Measurements from ENCODE around the gene ASIC2. TPM values are rescaled to one million over a fixed set of nuclear protein-coding genes. Genes with fewer than 3 reads are reported as not detected.

Gene ASIC2
- total and polyA plus RNA-seq, 2 donors (not counting 1 experiment from before 2014, with no cell fraction given), result not detected

- POLR2A ChIA-PET, result no interaction called here
- no peak overlapping the region for H3K27ac ChIP-seq (ENCODE audit: low read length in 2 of 2)
- WGBS (ENCODE audit: insufficient coverage), result 91% methylated on average over 6 of the region's 11 CpGs
- H3K4me3 ChIP-seq (ENCODE audit: control extremely low read depth in 1 of 5, extremely low read depth in 1 of 5, insufficient read depth in 1 of 5, low read depth in 2 of 5, low read length in 4 of 5), result no peak overlapping the region
- CTCF ChIA-PET, result no interaction called here
- Mint-ChIP-seq H3K9me3 (ENCODE audit: insufficient read depth) (no peaks in the 10 kb centered on the region), H3K4me3 (no peak overlapping the region), H3K4me1 (no peaks in the 10 kb centered on the region), H3K27me3 (peaks cover 24% of the 10 kb centered on the region), H3K27ac (no peak overlapping the region)
- H4K20me1 ChIP-seq (ENCODE audit: control insufficient read depth, insufficient read depth, low read length, poor library complexity, severe bottlenecking), result no peaks in the 10 kb centered on the region
- no peak for TF ChIP-seq EZH2 (IDR thresholded peaks at IDR 0.05; ENCODE audit: borderline replicate concordance, insufficient read depth, low read depth, low read length, poor library complexity, severe bottlenecking)
- TF ChIP-seq CTCF (IDR thresholded peaks at IDR 0.05), result no peak
- DNase-seq (no peak), ATAC-seq (ENCODE audit: low read depth) (no peak)
- H3K79me2 ChIP-seq (ENCODE audit: control insufficient read depth, insufficient read depth, low read length), result no peaks in the 10 kb centered on the region
- H3K36me3 ChIP-seq (replicated peaks in 1 of 2; ENCODE audit: control extremely low read depth in 1 of 2, control insufficient read depth in 1 of 2, extremely low read depth in 1 of 2, insufficient read depth in 2 of 2, low read length in 1 of 2), result no peaks in the 10 kb centered on the region
- no peaks in the 10 kb centered on the region for H3K27me3 ChIP-seq (replicated peaks in 1 of 4; ENCODE audit: control extremely low read depth in 1 of 4, control insufficient read depth in 3 of 4, insufficient read depth in 4 of 4, low read length in 3 of 4)
- H3K4me2 ChIP-seq (replicated peaks; ENCODE audit: low read depth, low read length, poor library complexity, severe bottlenecking), result no peak overlapping the region
- no peak overlapping the region for H3K9ac ChIP-seq (ENCODE audit: low read length)
- intact Hi-C loops (cut with micrococcal nuclease), result no loop called here
- no peak overlapping the region for H2AFZ ChIP-seq (ENCODE audit: insufficient read depth, low read depth, low read length, poor library complexity, severe bottlenecking)
- no peaks in the 10 kb centered on the region for H3K4me1 ChIP-seq (ENCODE audit: control insufficient read depth in 2 of 2, insufficient read depth in 2 of 2, low read length in 2 of 2)
- H3K9me3 ChIP-seq (ENCODE audit: control extremely low read depth in 1 of 3, control insufficient read depth in 2 of 3, insufficient read depth in 1 of 3, low read length in 2 of 3), result no peaks in the 10 kb centered on the region
Observed at GRCh38 chr17:33045216-33045615, 247.9 kb downstream of the ASIC2 start.

- H3K27me3 Mint-ChIP-seq, result peaks cover 26% of the 10 kb centered on the region
- Histone ChIP-seq H3K27me3 (replicated peaks in 1 of 4; ENCODE audit: control extremely low read depth in 1 of 4, control insufficient read depth in 3 of 4, insufficient read depth in 4 of 4, low read length in 3 of 4) (no peaks in the 10 kb centered on the region), H2AFZ (ENCODE audit: insufficient read depth, low read depth, low read length, poor library complexity, severe bottlenecking) (no peak overlapping the region), H3K9me3 (ENCODE audit: control extremely low read depth in 1 of 3, control insufficient read depth in 2 of 3, insufficient read depth in 1 of 3, low read length in 2 of 3) (no peaks in the 10 kb centered on the region), H3K79me2 (ENCODE audit: control insufficient read depth, insufficient read depth, low read length) (no peaks in the 10 kb centered on the region), H3K4me3 (ENCODE audit: control extremely low read depth in 1 of 5, extremely low read depth in 1 of 5, insufficient read depth in 1 of 5, low read depth in 2 of 5, low read length in 4 of 5) (no peak overlapping the region), H3K36me3 (replicated peaks in 1 of 2; ENCODE audit: control extremely low read depth in 1 of 2, control insufficient read depth in 1 of 2, extremely low read depth in 1 of 2, insufficient read depth in 2 of 2, low read length in 1 of 2) (no peaks in the 10 kb centered on the region), H3K27ac (ENCODE audit: low read length in 2 of 2) (no peak overlapping the region), H3K4me1 (ENCODE audit: control insufficient read depth in 2 of 2, insufficient read depth in 2 of 2, low read length in 2 of 2) (no peaks in the 10 kb centered on the region), H4K20me1 (ENCODE audit: control insufficient read depth, insufficient read depth, low read length, poor library complexity, severe bottlenecking) (no peaks in the 10 kb centered on the region), H3K9ac (ENCODE audit: low read length) (no peak overlapping the region), H3K4me2 (replicated peaks; ENCODE audit: low read depth, low read length, poor library complexity, severe bottlenecking) (no peak overlapping the region)
- H3K4me1 Mint-ChIP-seq, result no peaks in the 10 kb centered on the region
- intact Hi-C loops (cut with micrococcal nuclease), result no loop called here
- no peak for TF ChIP-seq CTCF (IDR thresholded peaks at IDR 0.05)
- no peak for TF ChIP-seq EZH2 (IDR thresholded peaks at IDR 0.05; ENCODE audit: borderline replicate concordance, insufficient read depth, low read depth, low read length, poor library complexity, severe bottlenecking)
- ATAC-seq (ENCODE audit: low read depth) (no peak), DNase-seq (no peak)
- 100% methylated on average over 2 of the region's 3 CpGs for WGBS (ENCODE audit: insufficient coverage)
- no peaks in the 10 kb centered on the region for H3K9me3 Mint-ChIP-seq (ENCODE audit: insufficient read depth)
- H3K27ac Mint-ChIP-seq, result no peak overlapping the region
- H3K4me3 Mint-ChIP-seq, result no peak overlapping the region
- CTCF ChIA-PET, result no interaction called here
- POLR2A ChIA-PET, result no interaction called here
Observed at GRCh38 chr17:33044771-33045170, 248.3 kb downstream of the ASIC2 start.
